ENCODE data around the gene TMCC1. TPM values are rescaled to one million over a fixed set of nuclear protein-coding genes. Genes with fewer than 3 reads are reported as not detected.
A peak's percentile ranks its signal among the peaks of the same experiment; 100 is the strongest.

TMCC1 gene
- total RNA-seq, 1 donor from 2014 or later = 28.0 TPM

DNA sequence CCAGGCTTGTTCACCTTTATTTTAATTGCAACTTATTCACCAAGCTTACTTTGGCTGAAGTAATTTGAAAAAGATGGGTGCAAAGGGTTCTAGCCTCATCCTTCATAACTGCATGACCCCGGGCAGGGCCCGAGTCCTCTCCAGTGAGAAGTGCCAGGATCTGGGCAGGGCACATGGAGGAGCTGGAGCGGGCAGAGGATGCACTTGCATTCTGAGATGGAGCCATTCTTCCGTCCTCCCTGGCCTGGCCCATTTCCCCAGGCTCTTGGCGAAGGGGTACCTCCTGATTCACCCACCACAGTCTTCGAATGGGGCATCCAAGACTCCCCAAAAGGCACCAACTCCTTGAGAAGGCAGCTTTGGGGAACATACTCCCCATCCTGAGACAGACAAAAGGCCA is 264.5 kb downstream of the TMCC1 start:
- H3K27me3 ChIP-seq (ENCODE audit: control insufficient read depth, insufficient read depth, low read length) = no peaks in the 10 kb centered on the region
- H3K36me3 ChIP-seq (ENCODE audit: control insufficient read depth, insufficient read depth, low read length) = no peaks in the 10 kb centered on the region
- TF ChIP-seq, protein P1, sequence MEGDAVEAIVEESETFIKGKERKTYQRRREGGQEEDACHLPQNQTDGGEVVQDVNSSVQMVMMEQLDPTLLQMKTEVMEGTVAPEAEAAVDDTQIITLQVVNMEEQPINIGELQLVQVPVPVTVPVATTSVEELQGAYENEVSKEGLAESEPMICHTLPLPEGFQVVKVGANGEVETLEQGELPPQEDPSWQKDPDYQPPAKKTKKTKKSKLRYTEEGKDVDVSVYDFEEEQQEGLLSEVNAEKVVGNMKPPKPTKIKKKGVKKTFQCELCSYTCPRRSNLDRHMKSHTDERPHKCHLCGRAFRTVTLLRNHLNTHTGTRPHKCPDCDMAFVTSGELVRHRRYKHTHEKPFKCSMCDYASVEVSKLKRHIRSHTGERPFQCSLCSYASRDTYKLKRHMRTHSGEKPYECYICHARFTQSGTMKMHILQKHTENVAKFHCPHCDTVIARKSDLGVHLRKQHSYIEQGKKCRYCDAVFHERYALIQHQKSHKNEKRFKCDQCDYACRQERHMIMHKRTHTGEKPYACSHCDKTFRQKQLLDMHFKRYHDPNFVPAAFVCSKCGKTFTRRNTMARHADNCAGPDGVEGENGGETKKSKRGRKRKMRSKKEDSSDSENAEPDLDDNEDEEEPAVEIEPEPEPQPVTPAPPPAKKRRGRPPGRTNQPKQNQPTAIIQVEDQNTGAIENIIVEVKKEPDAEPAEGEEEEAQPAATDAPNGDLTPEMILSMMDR (IDR thresholded peaks at IDR 0.05; ENCODE audit: insufficient read depth, low read length, poor library complexity, severe bottlenecking) = no peak
- DNase-seq (ENCODE audit: low read depth) = no peak
- no peak overlapping the region for H3K4me3 ChIP-seq (ENCODE audit: low read depth, low read length)

DNA sequence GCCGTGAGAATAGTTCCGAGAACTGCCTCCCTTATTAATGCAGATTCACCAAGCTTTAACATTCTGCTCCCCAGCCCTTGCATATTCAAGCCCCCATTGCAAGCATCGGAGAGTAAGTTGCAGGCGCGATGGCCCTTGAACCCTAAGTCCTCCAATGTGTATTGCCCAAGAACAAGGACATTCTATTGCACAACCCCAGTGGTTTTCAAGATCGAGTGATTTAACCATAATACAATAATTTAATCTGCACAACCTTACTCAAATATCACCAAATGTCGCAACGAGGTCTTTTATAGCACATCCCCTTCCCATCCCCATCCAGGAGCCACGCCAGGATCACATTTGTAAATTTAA is 265.4 kb downstream of the TMCC1 start:
- TF ChIP-seq, protein P1 (IDR thresholded peaks at IDR 0.05; ENCODE audit: insufficient read depth, low read length, poor library complexity, severe bottlenecking) = no peak
- DNase-seq (ENCODE audit: low read depth) = no peak
- Histone ChIP-seq H3K4me3 (ENCODE audit: low read depth, low read length) (no peak overlapping the region), H3K27me3 (ENCODE audit: control insufficient read depth, insufficient read depth, low read length) (no peaks in the 10 kb centered on the region), H3K36me3 (ENCODE audit: control insufficient read depth, insufficient read depth, low read length) (no peaks in the 10 kb centered on the region)

DNA sequence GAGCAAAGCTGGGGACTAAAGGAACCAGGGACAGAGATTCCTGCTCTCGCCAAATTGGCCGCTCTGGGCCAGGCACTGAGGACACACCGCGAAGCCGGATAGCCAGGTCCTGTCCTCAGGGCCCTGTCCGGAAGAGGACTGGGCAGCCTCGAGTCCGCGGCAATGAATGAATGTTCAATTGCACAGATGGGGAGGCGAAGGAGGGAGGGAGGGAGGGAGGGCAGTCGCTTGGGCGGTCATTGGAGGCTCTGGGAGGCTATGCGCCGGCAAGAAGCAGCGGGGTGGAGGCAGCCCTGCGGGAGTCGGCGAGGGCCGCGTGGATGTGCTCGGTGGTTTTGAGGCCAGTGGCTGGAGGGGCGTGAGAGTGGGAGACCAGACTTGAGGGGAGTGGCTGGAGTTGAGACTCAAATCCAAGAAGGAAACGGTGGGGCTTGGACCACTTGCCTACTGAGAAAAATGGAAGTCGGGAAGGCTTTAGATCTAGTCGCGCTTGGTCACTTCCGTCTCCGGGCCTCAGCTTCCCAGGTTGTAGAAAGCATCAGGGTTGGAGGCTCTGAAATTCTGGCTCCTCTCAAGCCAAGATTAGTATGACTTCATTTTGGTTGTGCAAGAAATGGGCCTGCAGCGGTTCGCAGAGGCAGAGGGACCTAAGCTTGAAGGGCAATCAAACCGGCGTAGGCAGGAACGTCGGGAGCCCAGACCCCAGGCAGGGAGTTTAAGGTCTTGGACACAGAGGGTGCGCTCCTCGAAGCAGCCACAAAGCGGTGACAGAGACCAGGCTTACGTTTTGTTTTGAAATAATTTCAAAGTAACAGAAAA is 266.0 kb downstream of the TMCC1 start:
- TF ChIP-seq, protein P1 (IDR thresholded peaks at IDR 0.05; ENCODE audit: insufficient read depth, low read length, poor library complexity, severe bottlenecking) = peak; percentile 93
- Histone ChIP-seq H3K27me3 (ENCODE audit: control insufficient read depth, insufficient read depth, low read length) (no peaks in the 10 kb centered on the region), H3K4me3 (ENCODE audit: low read depth, low read length) (peak overlapping the region; percentile 50), H3K36me3 (ENCODE audit: control insufficient read depth, insufficient read depth, low read length) (no peaks in the 10 kb centered on the region)
- DNase-seq (ENCODE audit: low read depth) = no peak

DNA sequence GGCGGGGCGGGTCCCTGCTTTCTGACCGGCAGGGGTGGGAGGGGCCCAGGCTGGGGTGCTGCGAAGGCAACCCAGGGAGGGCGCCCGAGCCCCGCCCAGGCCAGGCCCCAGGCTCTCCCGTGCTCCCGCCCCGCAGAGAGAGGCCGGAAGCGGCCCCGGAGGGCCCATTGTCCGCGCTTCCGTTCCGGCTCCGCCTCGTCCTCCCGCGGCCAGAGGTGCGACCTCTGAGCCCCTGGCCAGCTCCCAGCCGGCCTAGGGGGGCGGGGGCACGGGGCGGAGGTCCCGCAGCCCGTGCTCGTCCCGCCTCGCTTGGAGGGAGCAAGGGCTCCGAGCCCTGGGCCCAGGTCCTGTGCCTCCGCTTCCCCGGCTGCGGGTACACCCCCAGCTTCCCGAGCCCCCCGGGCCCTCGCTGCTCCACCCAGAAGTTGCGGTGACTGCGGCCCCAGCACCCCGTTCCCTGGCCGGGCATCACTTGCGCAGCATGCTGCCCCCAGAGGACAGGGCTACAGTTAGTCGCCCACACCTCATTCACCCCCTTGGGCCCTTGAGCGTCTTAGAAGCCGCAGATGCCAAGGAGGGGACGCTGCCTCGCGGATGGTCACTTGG is 266.7 kb downstream of the TMCC1 start:
- TF ChIP-seq, protein P1 (IDR thresholded peaks at IDR 0.05; ENCODE audit: insufficient read depth, low read length, poor library complexity, severe bottlenecking) = peak; percentile 7
- Histone ChIP-seq H3K4me3 (ENCODE audit: low read depth, low read length) (peak overlapping the region; percentile 50), H3K36me3 (ENCODE audit: control insufficient read depth, insufficient read depth, low read length) (no peaks in the 10 kb centered on the region), H3K27me3 (ENCODE audit: control insufficient read depth, insufficient read depth, low read length) (no peaks in the 10 kb centered on the region)
- DNase-seq (ENCODE audit: low read depth) = no peak

DNA sequence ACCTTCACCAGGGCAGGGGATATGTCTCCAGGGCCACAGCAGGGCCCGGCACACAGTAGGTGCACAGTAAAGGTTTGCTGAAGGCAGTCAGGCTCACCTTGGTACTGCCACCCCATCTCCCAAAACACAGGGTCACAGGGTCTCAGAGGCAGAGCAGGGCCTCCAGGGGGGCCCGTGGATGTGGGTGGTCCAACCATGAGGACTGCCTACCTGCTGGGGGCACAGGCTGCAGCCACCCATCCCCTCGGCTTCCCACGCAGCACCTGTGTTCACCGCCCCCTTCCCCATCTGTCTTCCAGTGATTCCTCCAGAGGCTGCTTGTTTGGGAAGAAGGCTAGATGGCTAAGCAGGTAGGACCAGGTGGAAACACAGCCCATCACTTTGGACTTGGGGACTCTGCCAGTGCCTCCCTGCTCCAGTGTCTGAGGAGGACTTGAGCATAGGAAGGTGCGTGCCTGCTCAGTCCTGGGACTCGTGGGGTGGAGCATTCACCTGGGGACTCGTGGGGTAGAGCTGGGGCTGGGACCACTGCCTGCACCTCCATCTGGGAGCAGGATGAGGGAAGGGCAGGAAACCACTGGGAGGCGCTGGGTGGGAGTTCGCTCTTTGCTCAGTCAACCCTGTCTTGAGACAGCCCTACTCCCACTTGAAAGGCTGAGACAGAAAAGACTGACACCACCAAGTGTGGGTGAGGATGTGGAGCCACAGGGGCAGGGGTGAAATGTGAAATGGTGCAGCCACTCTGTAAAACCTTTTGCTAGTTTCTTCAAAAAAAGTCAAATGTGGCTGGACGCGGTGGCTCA is 268.2 kb downstream of the TMCC1 start:
- H3K4me3 ChIP-seq (ENCODE audit: low read depth, low read length) = no peak overlapping the region
- H3K36me3 ChIP-seq (ENCODE audit: control insufficient read depth, insufficient read depth, low read length) = no peaks in the 10 kb centered on the region
- TF ChIP-seq, protein P1 (IDR thresholded peaks at IDR 0.05; ENCODE audit: insufficient read depth, low read length, poor library complexity, severe bottlenecking) = peak; percentile 31
- no peak for DNase-seq (ENCODE audit: low read depth)
- H3K27me3 ChIP-seq (ENCODE audit: control insufficient read depth, insufficient read depth, low read length) = no peaks in the 10 kb centered on the region
